ENCODE results near the gene BMPR1A. TPM values are rescaled to one million over a fixed set of nuclear protein-coding genes. Genes with fewer than 3 reads are reported as not detected.

BMPR1A gene
- total and polyA plus RNA-seq, 10 of the 15 experiments (the other 5 are each of a cell fraction or from before 2014, with no cell fraction given): 2.3 to 22.7 (median 13.1) TPM

DNA sequence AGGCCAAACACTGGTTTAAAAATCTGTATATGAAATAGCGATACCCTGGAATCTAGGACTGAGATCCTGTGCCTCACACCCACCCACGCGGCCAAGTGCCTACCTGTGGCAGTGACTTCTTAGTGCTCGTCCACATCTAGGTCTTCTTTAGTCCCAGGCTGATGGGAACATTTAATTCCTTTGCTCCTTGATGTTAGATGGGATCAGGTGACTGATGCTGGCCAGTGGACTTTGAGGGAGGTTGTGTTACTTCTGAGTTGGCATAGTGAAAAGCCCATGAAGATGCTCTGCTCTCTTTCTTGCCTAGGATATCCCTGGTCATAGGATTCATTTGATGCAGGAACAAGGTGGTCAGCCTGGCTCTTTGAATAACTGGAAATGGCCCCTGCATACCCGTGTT, 59.2 kb downstream of the BMPR1A start:
- no peak overlapping the region for H2AFZ ChIP-seq (ENCODE audit: control insufficient read depth, low read depth, low read length)
- ChIA-PET RAD21 (ENCODE audit: unreplicated experiment) (no interaction called here), POLR2A (no interaction called here), SMC1A (ENCODE audit: uncharacterized antibody, unreplicated experiment) (no interaction called here), CTCF (no interaction called here)
- H3K36me3 ChIP-seq (ENCODE audit: control insufficient read depth in 2 of 2, insufficient read depth in 2 of 2, low read length in 1 of 2): no peaks in the 10 kb centered on the region
- H3K27me3 ChIP-seq (replicated peaks in 1 of 2; ENCODE audit: control insufficient read depth in 2 of 2, insufficient read depth in 2 of 2, low read length in 1 of 2): no peaks in the 10 kb centered on the region
- no peak overlapping the region for H3K4me3 ChIP-seq
- ATAC-seq: no peak
- H3K4me2 ChIP-seq (ENCODE audit: control insufficient read depth, insufficient read depth): no peak overlapping the region
- H3K79me2 ChIP-seq (ENCODE audit: control insufficient read depth, insufficient read depth, low read length): peaks cover 10% of the 10 kb centered on the region
- no peak for DNase-seq (ENCODE audit: low read depth, low spot score)
- BruUV-seq (replicated peaks): no TSS peak
- H3K27ac ChIP-seq (ENCODE audit: control insufficient read depth, insufficient read depth): no peak overlapping the region
- intact Hi-C loops (cut with micrococcal nuclease; ENCODE audit: unreplicated experiment) (no loop called here), in situ Hi-C loops (cut with MboI) (no loop called here)
- H4K20me1 ChIP-seq (ENCODE audit: control insufficient read depth, insufficient read depth): no peaks in the 10 kb centered on the region
- no peaks in the 10 kb centered on the region for H3K9me3 ChIP-seq (replicated peaks; ENCODE audit: control insufficient read depth, insufficient read depth, low read length)
- WGBS (ENCODE audit: insufficient coverage, insufficient replicate concordance, low lambda C conversion rate, missing lambda C conversion rate): 75% methylated on average over 5 of the region's 5 CpGs
- no peak for FAIRE-seq
- TF ChIP-seq KDM1A (IDR thresholded peaks at IDR 0.05; ENCODE audit: borderline replicate concordance): no peak
- TF ChIP-seq, protein P1, sequence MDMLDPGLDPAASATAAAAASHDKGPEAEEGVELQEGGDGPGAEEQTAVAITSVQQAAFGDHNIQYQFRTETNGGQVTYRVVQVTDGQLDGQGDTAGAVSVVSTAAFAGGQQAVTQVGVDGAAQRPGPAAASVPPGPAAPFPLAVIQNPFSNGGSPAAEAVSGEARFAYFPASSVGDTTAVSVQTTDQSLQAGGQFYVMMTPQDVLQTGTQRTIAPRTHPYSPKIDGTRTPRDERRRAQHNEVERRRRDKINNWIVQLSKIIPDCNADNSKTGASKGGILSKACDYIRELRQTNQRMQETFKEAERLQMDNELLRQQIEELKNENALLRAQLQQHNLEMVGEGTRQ (IDR thresholded peaks at IDR 0.05; ENCODE audit: borderline replicate concordance, low read depth, low read length): no peak
- no peak for TF ChIP-seq FOXK2 (IDR thresholded peaks at IDR 0.05)
- TF ChIP-seq ZNF622 (IDR thresholded peaks at IDR 0.05): no peak
- TF ChIP-seq EED (IDR thresholded peaks at IDR 0.05; ENCODE audit: low read depth): no peak
- no peak for TF ChIP-seq NFXL1 (IDR thresholded peaks at IDR 0.05; ENCODE audit: borderline replicate concordance)
- TF ChIP-seq, protein P2, sequence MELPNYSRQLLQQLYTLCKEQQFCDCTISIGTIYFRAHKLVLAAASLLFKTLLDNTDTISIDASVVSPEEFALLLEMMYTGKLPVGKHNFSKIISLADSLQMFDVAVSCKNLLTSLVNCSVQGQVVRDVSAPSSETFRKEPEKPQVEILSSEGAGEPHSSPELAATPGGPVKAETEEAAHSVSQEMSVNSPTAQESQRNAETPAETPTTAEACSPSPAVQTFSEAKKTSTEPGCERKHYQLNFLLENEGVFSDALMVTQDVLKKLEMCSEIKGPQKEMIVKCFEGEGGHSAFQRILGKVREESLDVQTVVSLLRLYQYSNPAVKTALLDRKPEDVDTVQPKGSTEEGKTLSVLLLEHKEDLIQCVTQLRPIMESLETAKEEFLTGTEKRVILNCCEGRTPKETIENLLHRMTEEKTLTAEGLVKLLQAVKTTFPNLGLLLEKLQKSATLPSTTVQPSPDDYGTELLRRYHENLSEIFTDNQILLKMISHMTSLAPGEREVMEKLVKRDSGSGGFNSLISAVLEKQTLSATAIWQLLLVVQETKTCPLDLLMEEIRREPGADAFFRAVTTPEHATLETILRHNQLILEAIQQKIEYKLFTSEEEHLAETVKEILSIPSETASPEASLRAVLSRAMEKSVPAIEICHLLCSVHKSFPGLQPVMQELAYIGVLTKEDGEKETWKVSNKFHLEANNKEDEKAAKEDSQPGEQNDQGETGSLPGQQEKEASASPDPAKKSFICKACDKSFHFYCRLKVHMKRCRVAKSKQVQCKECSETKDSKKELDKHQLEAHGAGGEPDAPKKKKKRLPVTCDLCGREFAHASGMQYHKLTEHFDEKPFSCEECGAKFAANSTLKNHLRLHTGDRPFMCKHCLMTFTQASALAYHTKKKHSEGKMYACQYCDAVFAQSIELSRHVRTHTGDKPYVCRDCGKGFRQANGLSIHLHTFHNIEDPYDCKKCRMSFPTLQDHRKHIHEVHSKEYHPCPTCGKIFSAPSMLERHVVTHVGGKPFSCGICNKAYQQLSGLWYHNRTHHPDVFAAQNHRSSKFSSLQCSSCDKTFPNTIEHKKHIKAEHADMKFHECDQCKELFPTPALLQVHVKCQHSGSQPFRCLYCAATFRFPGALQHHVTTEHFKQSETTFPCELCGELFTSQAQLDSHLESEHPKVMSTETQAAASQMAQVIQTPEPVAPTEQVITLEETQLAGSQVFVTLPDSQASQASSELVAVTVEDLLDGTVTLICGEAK (IDR thresholded peaks at IDR 0.05; ENCODE audit: borderline replicate concordance): no peak
- TF ChIP-seq POLR2AphosphoS2 (IDR thresholded peaks at IDR 0.05; ENCODE audit: low read depth, low read length): no peak
- TF ChIP-seq CBX5 (IDR thresholded peaks at IDR 0.05; ENCODE audit: low read depth): no peak
- TF ChIP-seq EP300 (IDR thresholded peaks at IDR 0.05; ENCODE audit: borderline replicate concordance in 1 of 2, control insufficient read depth in 1 of 2, low read depth in 2 of 2, low read length in 2 of 2): no peak
- no peak for TF ChIP-seq BACH1 (IDR thresholded peaks at IDR 0.05; ENCODE audit: borderline replicate concordance)
- H3K4me1 ChIP-seq (ENCODE audit: control insufficient read depth, insufficient read depth, low read length): no peaks in the 10 kb centered on the region
- H3K9ac ChIP-seq (ENCODE audit: control insufficient read depth, insufficient read depth, low read length): no peak overlapping the region

All from GM12878 (cell line).